ENCODE measurements around the gene GALNT5.

GALNT5 gene

GRCh38 chr2:157292853-157293252 lies 35.3 kb downstream of the GALNT5 start:
- no peak for ATAC-seq

- ATAC-seq, result no peak
These were observed 39.0 kb downstream of the GALNT5 start for GRCh38 chr2:157296490-157296889.

GRCh38 chr2:157296958-157297357 lies 39.5 kb downstream of the GALNT5 start:
- no peak for ATAC-seq

- ATAC-seq, result no peak
These were observed 43.8 kb downstream of the GALNT5 start for GRCh38 chr2:157301307-157301706.

- peak; percentile 68 to 70 for ATAC-seq
These were observed 45.1 kb downstream of the GALNT5 start for GRCh38 chr2:157302492-157303099.

- no peak for ATAC-seq
These were observed 46.1 kb downstream of the GALNT5 start for GRCh38 chr2:157303612-157304011.

- ATAC-seq, result no peak
These were observed 47.6 kb downstream of the GALNT5 start for GRCh38 chr2:157304811-157305722.

- ATAC-seq, result no peak
These were observed 48.2 kb downstream of the GALNT5 start for GRCh38 chr2:157305723-157306110.

GRCh38 chr2:157307021-157307420 lies 49.5 kb downstream of the GALNT5 start:
- ATAC-seq, result peak; percentile 21 to 48

- no peak for ATAC-seq
These were observed 52.4 kb downstream of the GALNT5 start for GRCh38 chr2:157309878-157310277.

- ATAC-seq, result no peak
These were observed 54.2 kb downstream of the GALNT5 start for GRCh38 chr2:157311706-157312105.

GRCh38 chr2:157312866-157313486 lies 55.5 kb downstream of the GALNT5 start:
- ATAC-seq, result peak; percentile 70 to 76

- ATAC-seq, result no peak
These were observed 58.4 kb downstream of the GALNT5 start for GRCh38 chr2:157315901-157316300.

GRCh38 chr2:157318884-157319283 lies 61.4 kb downstream of the GALNT5 start:
- no peak for ATAC-seq

GRCh38 chr2:157319795-157320194 lies 62.3 kb downstream of the GALNT5 start:
- ATAC-seq, result no peak

- no peak for ATAC-seq
These were observed 62.9 kb downstream of the GALNT5 start for GRCh38 chr2:157320409-157320808.

- ATAC-seq, result no peak
These were observed 64.0 kb downstream of the GALNT5 start for GRCh38 chr2:157321466-157321865.

GRCh38 chr2:157322432-157322831 lies 64.9 kb downstream of the GALNT5 start:
- no peak for ATAC-seq

- ATAC-seq, result no peak
These were observed 66.9 kb downstream of the GALNT5 start for GRCh38 chr2:157324331-157324843.

GRCh38 chr2:157325786-157326185 lies 68.3 kb downstream of the GALNT5 start, which contains the start of gene ERMN:
Gene ERMN (minus strand): TSS chr2:157325824. CDS start chr2:157325642, 182 bp downstream.
- ATAC-seq, result no peak

- no peak for ATAC-seq
These were observed 69.2 kb downstream of the GALNT5 start for GRCh38 chr2:157326698-157327097.

GRCh38 chr2:157327200-157327599 lies 69.7 kb downstream of the GALNT5 start:
- peak; percentile 61 to 63 for ATAC-seq
